H1 (cell line): Measurements from ENCODE around the gene HOXD4. TPM values are rescaled to one million over a fixed set of nuclear protein-coding genes. Genes with fewer than 3 reads are reported as not detected.

Experiments
- CTCF ChIA-PET: fragments of 300-600 bp; sonication (Branson Sonifier 250); formaldehyde crosslinking; loops from one replicate; lab custom pipeline; 2021; ENCODE audit not compliant: partially characterized antibody; lab: Charles Lee
- POLR2A ChIA-PET: fragments of 300-600 bp; sonication (Branson Sonifier 250); formaldehyde crosslinking; loops from one replicate; lab custom pipeline; 2021; ENCODE audit warnings: inconsistent platforms; ENCODE audit not compliant: partially characterized antibody; lab: Charles Lee
- DNase-seq, 2 experiments: peaks; one replicate each; pipeline versions ENCODE4 v3.0.0 to v3.0.0-alpha.2; 2010 to 2022; ENCODE audit warnings: low spot score in 2 of 2, low read depth in 1 of 2, mixed read lengths in 1 of 2
- FAIRE-seq: peaks from 2 replicates; lab custom pipeline; 2011; peaks lifted over from hg19 to GRCh38; lab: Jason Lieb, UNC
- H2AFZ ChIP-seq: 2 replicates; pipeline ENCODE4 v1.8.1; 2012; ENCODE audit warnings: low read length, inconsistent platforms
- H2AK5ac ChIP-seq: 2 replicates; pipeline ENCODE4 v1.6.1; 2013; ENCODE audit warnings: low read depth, low read length
- H2BK120ac ChIP-seq: replicated peaks from 2 replicates; pipeline ENCODE3; 2013; ENCODE audit warnings: low read depth, low read length, inconsistent platforms
- H2BK12ac ChIP-seq: 2 replicates; pipeline ENCODE4 v1.6.1; 2013; ENCODE audit warnings: low read depth, low read length
- H2BK15ac ChIP-seq: 2 replicates; pipeline ENCODE4 v1.6.1; 2013; ENCODE audit warnings: low read length
- H2BK20ac ChIP-seq: 2 replicates; pipeline ENCODE4 v1.6.1; 2013; ENCODE audit warnings: low read length
- H2BK5ac ChIP-seq: 2 replicates; pipeline ENCODE4 v1.6.1; 2013; ENCODE audit warnings: low read depth, low read length
- H3K14ac ChIP-seq: 2 replicates; pipeline ENCODE4 v1.6.1; 2013; ENCODE audit warnings: inconsistent platforms; ENCODE audit not compliant: insufficient read length
- H3K18ac ChIP-seq: 2 replicates; pipeline ENCODE4 v1.6.1; 2013; ENCODE audit warnings: low read length; ENCODE audit errors: extremely low read depth
- H3K23ac ChIP-seq: 2 replicates; pipeline ENCODE4 v1.6.1; 2013; ENCODE audit warnings: inconsistent platforms; ENCODE audit not compliant: insufficient read length
- H3K23me2 ChIP-seq: 2 replicates; pipeline ENCODE4 v1.6.1; 2013; ENCODE audit warnings: low read depth, low read length
- H3K27ac ChIP-seq: 2 replicates; pipeline ENCODE4 v1.6.1; 2011; ENCODE audit warnings: low read depth, low read length, inconsistent platforms
- H3K27me3 ChIP-seq, 4 experiments: replicated peaks in 1 of 4; 1 replicate in 1 of 4; 2 replicates in 3 of 4; pipeline versions ENCODE4 v1.6.1 to v1.8.1; 2011 to 2013; ENCODE audit warnings: low read length in 3 of 4, mild to moderate bottlenecking in 3 of 4, inconsistent platforms in 2 of 4, mixed read lengths in 2 of 4, moderate library complexity in 1 of 4; ENCODE audit not compliant: control insufficient read depth in 3 of 4, insufficient read depth in 3 of 4; ENCODE audit errors: extremely low read depth in 1 of 4
- H3K36me3 ChIP-seq, 4 experiments: 2 replicates each; pipeline versions ENCODE4 v1.6.1 to v1.8.1; 2011 to 2013; ENCODE audit warnings: mild to moderate bottlenecking in 4 of 4, low read length in 3 of 4, moderate library complexity in 2 of 4, control low read depth in 1 of 4, inconsistent platforms in 1 of 4; ENCODE audit not compliant: insufficient read depth in 4 of 4, control insufficient read depth in 2 of 4
- H3K4ac ChIP-seq: replicated peaks from 2 replicates; pipeline ENCODE3; 2013; ENCODE audit warnings: low read length, low read depth, mixed read lengths, inconsistent platforms; ENCODE audit not compliant: insufficient read length
- H3K4me1 ChIP-seq, 4 experiments: replicated peaks in 1 of 4; 1 replicate in 1 of 4; 2 replicates in 3 of 4; pipeline versions ENCODE4 v1.6.1 to v1.8.1; 2011 to 2013; ENCODE audit warnings: low read length in 3 of 4, inconsistent platforms in 2 of 4, mixed read lengths in 1 of 4; ENCODE audit not compliant: insufficient read depth in 4 of 4, control insufficient read depth in 3 of 4
- H3K4me2 ChIP-seq, 2 experiments: 2 replicates each; pipeline versions ENCODE4 v1.6.1 to v1.8.1; 2011 to 2013; ENCODE audit warnings: low read depth in 2 of 2, low read length in 2 of 2, control low read depth in 1 of 2, inconsistent platforms in 1 of 2, mild to moderate bottlenecking in 1 of 2; ENCODE audit not compliant: insufficient read depth in 1 of 2
- H3K4me3 ChIP-seq, 4 experiments: fragments of 200-600, 300-600 bp in 1 of 4; sonication (generic), shearing (Covaris generic), sonication (Bioruptor Twin) in 1 of 4; 2 replicates each; pipeline versions ENCODE4 v1.5.1 to v1.8.1; 2011 to 2016; ENCODE audit warnings: low read length in 4 of 4, low read depth in 3 of 4, control low read depth in 2 of 4, inconsistent platforms in 2 of 4, mild to moderate bottlenecking in 2 of 4, mixed read lengths in 1 of 4, moderate library complexity in 1 of 4; ENCODE audit not compliant: insufficient read depth in 2 of 4; ENCODE audit errors: extremely low read depth in 1 of 4
- H3K56ac ChIP-seq: replicated peaks from 2 replicates; pipeline ENCODE3; 2013; ENCODE audit warnings: low read depth, mild to moderate bottlenecking, mixed read lengths, low read length, inconsistent platforms; ENCODE audit not compliant: insufficient read length
- H3K79me1 ChIP-seq: 2 replicates; pipeline ENCODE4 v1.6.1; 2013; ENCODE audit warnings: low read depth, low read length, control low read depth
- H3K79me2 ChIP-seq, 2 experiments: 2 replicates each; pipeline versions ENCODE4 v1.6.1 to v1.8.1; 2012 to 2013; ENCODE audit warnings: low read length in 2 of 2, mild to moderate bottlenecking in 2 of 2, inconsistent platforms in 1 of 2; ENCODE audit not compliant: insufficient read depth in 2 of 2, control insufficient read depth in 1 of 2
- H3K9ac ChIP-seq, 4 experiments: replicated peaks in 1 of 4; 1 replicate in 1 of 4; 2 replicates in 3 of 4; pipeline versions ENCODE4 v1.6.1 to v1.8.1; 2011 to 2013; ENCODE audit warnings: low read depth in 3 of 4, low read length in 3 of 4, control low read depth in 2 of 4, mild to moderate bottlenecking in 2 of 4, moderate library complexity in 2 of 4, inconsistent platforms in 1 of 4; ENCODE audit errors: extremely low read depth in 1 of 4
- H3K9me3 ChIP-seq, 2 experiments: 2 replicates each; pipeline versions ENCODE4 v1.6.1 to v1.8.1; 2012 to 2013; ENCODE audit warnings: mild to moderate bottlenecking in 2 of 2, moderate library complexity in 2 of 2, control low read depth in 1 of 2, inconsistent platforms in 1 of 2, low read depth in 1 of 2, low read length in 1 of 2, mixed read lengths in 1 of 2; ENCODE audit not compliant: insufficient read depth in 2 of 2
- H4K20me1 ChIP-seq, 2 experiments: replicated peaks in 1 of 2; 2 replicates each; pipeline versions ENCODE3 to v1.8.1; 2011 to 2013; ENCODE audit warnings: inconsistent platforms in 2 of 2, low read length in 2 of 2, mild to moderate bottlenecking in 1 of 2; ENCODE audit not compliant: insufficient read depth in 2 of 2, control insufficient read depth in 1 of 2
- H4K5ac ChIP-seq: 2 replicates; pipeline ENCODE4 v1.6.1; 2013; ENCODE audit warnings: low read length, low read depth, mixed read lengths, inconsistent platforms; ENCODE audit not compliant: insufficient read length
- H4K8ac ChIP-seq: 2 replicates; pipeline ENCODE4 v1.8.0; 2013; ENCODE audit warnings: mild to moderate bottlenecking, moderate library complexity, low read length, inconsistent platforms; ENCODE audit not compliant: insufficient read depth; ENCODE audit errors: extremely low read depth
- H4K91ac ChIP-seq: replicated peaks from 2 replicates; pipeline ENCODE3; 2013; ENCODE audit warnings: low read length, mixed read lengths, inconsistent platforms; ENCODE audit not compliant: insufficient read length
- BCL11A ChIP-seq, 2 experiments: IDR thresholded peaks; one replicate each; pipeline ENCODE4 v1.6.1; 2011; ENCODE audit warnings: low read depth in 2 of 2, low read length in 2 of 2, mild to moderate bottlenecking in 2 of 2
- EZH2 ChIP-seq: fragments of 200-600 bp; sonication (generic); IDR thresholded peaks from 2 replicates; pipeline ENCODE4 v1.7.1; 2012; ENCODE audit warnings: low read depth, mild to moderate bottlenecking, moderate library complexity, low read length, inconsistent platforms; ENCODE audit not compliant: severe bottlenecking
- GABPA ChIP-seq: IDR thresholded peaks from 2 replicates; pipeline ENCODE4 v1.6.1; 2011; ENCODE audit warnings: mild to moderate bottlenecking, low read length, moderate library complexity, borderline replicate concordance; ENCODE audit not compliant: insufficient read depth
- GTF2F1 ChIP-seq: IDR thresholded peaks from 2 replicates; pipeline ENCODE4 v1.6.1; 2012; ENCODE audit warnings: low read depth, low read length, improper control_type of control experiment, borderline replicate concordance
- NRF1 ChIP-seq: IDR thresholded peaks from 2 replicates; pipeline ENCODE4 v1.6.1; 2011; ENCODE audit warnings: mild to moderate bottlenecking, low read depth, low read length, improper control_type of control experiment
- POLR2A ChIP-seq, 2 experiments: IDR thresholded peaks; 1 replicate in 1 of 2; 2 replicates in 1 of 2; pipeline ENCODE4 v1.6.1; 2011; ENCODE audit warnings: low read depth in 2 of 2, low read length in 2 of 2, mild to moderate bottlenecking in 2 of 2; ENCODE audit errors: control extremely low read depth in 1 of 2
- SUZ12 ChIP-seq: fragments of 200-600 bp; sonication (generic); IDR thresholded peaks from 2 replicates; pipeline ENCODE4 v1.6.1; 2012; ENCODE audit warnings: mild to moderate bottlenecking, inconsistent platforms, low read length, moderate library complexity, mixed read lengths
- WGBS, 2 experiments: shearing (Covaris generic) in 1 of 2; methylation state at CpG; one replicate each; pipeline versions ENCODE4 v1.1.6 to v1.1.7; 2013 to 2015; ENCODE audit warnings: low lambda C conversion rate in 2 of 2, mixed read lengths in 2 of 2, inconsistent platforms in 1 of 2, low coverage in 1 of 2, missing lambda C conversion rate in 1 of 2; ENCODE audit not compliant: insufficient replicate concordance in 2 of 2, insufficient coverage in 1 of 2, insufficient read length in 1 of 2; ENCODE audit errors: extremely low coverage in 1 of 2, missing lambda C conversion rate in 1 of 2; 5-methylcytosine and 5-hydroxymethylcytosine counted together
- polyA plus RNA-seq, 7 experiments: library from polyadenylated mRNA; depleted of rRNA in 3 of 7; stranded (reverse) in 5 of 7; unstranded in 2 of 7; fragments of >200 nt in 5 of 7; fragments of 200-250 nt in 2 of 7; gene quantifications; 1 replicate in 5 of 7; 2 replicates in 1 of 7; 4 replicates in 1 of 7; pipeline versions ENCODE4 v1.2.1 to v1.2.3, GENCODE V29; 2011 to 2013; ENCODE audit warnings: missing spikeins in 2 of 7, mixed read lengths in 2 of 7
- total RNA-seq: library from RNA; stranded (reverse); fragmentation: NEBNext Ultra II Directional; extraction: Animal tissue kit (Norgen Biotek cat#: 25700); gene quantifications from 2 replicates; pipeline ENCODE4 v1.2.1, GENCODE V29; 2021
- TF ChIP-seq, protein P1 (sequence below): IDR thresholded peaks from 2 replicates; pipeline ENCODE4 v1.6.1; 2012; ENCODE audit warnings: inconsistent platforms

Gene HOXD4
- total and polyA plus RNA-seq, 2 of the 8 experiments (the other 6 are each of a cell fraction or from before 2014, with no cell fraction given), result not detected

DNA sequence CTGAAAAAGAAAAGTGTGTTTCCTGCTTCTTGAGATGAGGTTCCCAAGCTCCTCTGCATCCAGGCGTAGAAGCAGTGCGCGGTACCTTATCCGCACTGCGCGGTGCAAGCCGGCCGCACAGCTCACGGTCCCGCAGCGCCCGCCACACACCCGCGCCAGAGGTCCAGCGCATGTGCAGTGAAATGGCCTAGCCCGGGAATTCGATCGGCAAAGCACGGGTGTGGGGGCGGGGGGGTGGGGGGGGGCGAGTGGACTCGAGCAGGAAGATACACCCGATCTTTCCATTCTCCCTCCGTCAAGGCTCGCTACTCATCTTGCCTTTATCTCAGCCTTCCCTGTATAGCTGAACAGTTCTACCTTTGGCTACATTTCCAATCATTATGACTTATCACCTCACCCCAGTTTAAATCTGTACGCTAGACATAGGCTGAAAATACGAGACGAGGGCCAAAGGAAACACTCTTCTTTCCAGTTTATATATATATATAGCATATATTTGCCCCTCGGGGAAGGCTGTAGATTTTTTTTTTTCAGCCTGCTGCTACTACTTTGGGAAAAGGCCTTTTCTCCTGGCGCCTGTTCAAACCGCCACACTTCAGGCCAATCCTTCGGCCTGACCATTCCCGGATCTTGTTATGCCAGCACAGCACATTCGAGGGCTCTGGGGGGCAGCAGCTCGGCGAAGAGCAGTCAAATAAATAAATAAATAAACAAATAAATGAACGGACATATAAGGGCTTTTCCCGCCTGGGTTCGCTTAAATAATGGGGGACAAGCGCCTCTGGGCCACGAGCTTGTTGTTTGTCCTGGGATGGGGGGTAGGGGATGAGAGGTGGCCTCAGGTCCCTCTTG, 11.5 kb upstream of the HOXD4 start:
- no peak overlapping the region for H4K91ac ChIP-seq
- no peaks in the 10 kb centered on the region for H3K79me1 ChIP-seq
- no peak overlapping the region for H2BK5ac ChIP-seq
- POLR2A ChIA-PET, result interaction anchor here (1.0 to 1.8 kb wide), 3 partner anchors 11 to 22 kb away, joined by 3 to 4 read pairs (median 3); partner anchors contain the start of gene HOXD4
- H3K23me2 ChIP-seq, result peaks cover 3% of the 10 kb centered on the region; the same call in 1 of the 2 replicates
- peak overlapping the region; percentile 4 to 79; a peak in 3 of 4 replicates for H3K4me2 ChIP-seq
- H3K4me1 ChIP-seq, result peaks cover 0 to 9% (median 4%) of the 10 kb centered on the region in 4 experiments; a peak in 5 of 7 replicates
- no peak overlapping the region for H2BK20ac ChIP-seq
- no peak overlapping the region for H3K56ac ChIP-seq
- DNase-seq (no peak), FAIRE-seq (no peak)
- no peak overlapping the region for H3K14ac ChIP-seq
- no peak overlapping the region for H3K9ac ChIP-seq
- H3K27me3 ChIP-seq, result peaks cover 81 to 100% (median 96%) of the 10 kb centered on the region in 4 experiments
- no peak overlapping the region for H3K27ac ChIP-seq
- CTCF ChIA-PET, result interaction anchor here (0.6 to 10.0 kb wide), 79 partner anchors 8 to 1620 kb away, joined by 3 to 119 read pairs (median 5); partner anchors contain the start of genes HOXD10, HOXD4, HOXD8 and HOXD9
- peaks cover 0 to 4% (median 0%) of the 10 kb centered on the region in 4 experiments; a peak in 1 of 8 replicates for H3K36me3 ChIP-seq
- peaks cover 1 to 13% of the 10 kb centered on the region in 2 experiments for H4K20me1 ChIP-seq
- H4K8ac ChIP-seq, result no peak overlapping the region
- no peak overlapping the region for H4K5ac ChIP-seq
- TF ChIP-seq GABPA, result no peak
- no peak for TF ChIP-seq BCL11A (IDR thresholded peaks at IDR 0.05; ENCODE audit: low read depth in 2 of 2, low read length in 2 of 2)
- TF ChIP-seq EZH2, result no peak
- TF ChIP-seq GTF2F1, result no peak
- TF ChIP-seq POLR2A (IDR thresholded peaks at IDR 0.05; ENCODE audit: control extremely low read depth in 1 of 2, low read depth in 2 of 2, low read length in 2 of 2), result no peak
- TF ChIP-seq, protein P1, sequence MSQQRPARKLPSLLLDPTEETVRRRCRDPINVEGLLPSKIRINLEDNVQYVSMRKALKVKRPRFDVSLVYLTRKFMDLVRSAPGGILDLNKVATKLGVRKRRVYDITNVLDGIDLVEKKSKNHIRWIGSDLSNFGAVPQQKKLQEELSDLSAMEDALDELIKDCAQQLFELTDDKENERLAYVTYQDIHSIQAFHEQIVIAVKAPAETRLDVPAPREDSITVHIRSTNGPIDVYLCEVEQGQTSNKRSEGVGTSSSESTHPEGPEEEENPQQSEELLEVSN, result no peak
- TF ChIP-seq NRF1, result no peak
- TF ChIP-seq SUZ12, result no peak
- WGBS, 2 experiments, result 49% methylated on average over 34 of the region's 41 CpGs; no CpG with 5 or more reads in 1 of the 2 experiments
- H2AK5ac ChIP-seq, result no peak overlapping the region
- no peak overlapping the region for H3K18ac ChIP-seq
- no peak overlapping the region for H2BK12ac ChIP-seq
- no peak overlapping the region for H2BK15ac ChIP-seq
- no peak overlapping the region for H3K23ac ChIP-seq
- H2AFZ ChIP-seq, result no peak overlapping the region
- no peak overlapping the region for H3K4ac ChIP-seq
- H3K4me3 ChIP-seq, result peak overlapping the region in 1 of 4 experiments; percentile 67; a peak in 2 of 8 replicates
- H2BK120ac ChIP-seq, result no peak overlapping the region
- H3K79me2 ChIP-seq, result no peaks in the 10 kb centered on the region
- no peaks in the 10 kb centered on the region for H3K9me3 ChIP-seq
